HG03064 (cell line): ENCODE data around the gene YRDC.

Experiments used
- ATAC-seq: cut with Tn5 transposase; IDR thresholded peaks from one replicate; pipeline ENCODE4 v1.9.1; 2021; ENCODE audit warnings: low read depth; ENCODE audit not compliant: unreplicated experiment

YRDC gene

DNA sequence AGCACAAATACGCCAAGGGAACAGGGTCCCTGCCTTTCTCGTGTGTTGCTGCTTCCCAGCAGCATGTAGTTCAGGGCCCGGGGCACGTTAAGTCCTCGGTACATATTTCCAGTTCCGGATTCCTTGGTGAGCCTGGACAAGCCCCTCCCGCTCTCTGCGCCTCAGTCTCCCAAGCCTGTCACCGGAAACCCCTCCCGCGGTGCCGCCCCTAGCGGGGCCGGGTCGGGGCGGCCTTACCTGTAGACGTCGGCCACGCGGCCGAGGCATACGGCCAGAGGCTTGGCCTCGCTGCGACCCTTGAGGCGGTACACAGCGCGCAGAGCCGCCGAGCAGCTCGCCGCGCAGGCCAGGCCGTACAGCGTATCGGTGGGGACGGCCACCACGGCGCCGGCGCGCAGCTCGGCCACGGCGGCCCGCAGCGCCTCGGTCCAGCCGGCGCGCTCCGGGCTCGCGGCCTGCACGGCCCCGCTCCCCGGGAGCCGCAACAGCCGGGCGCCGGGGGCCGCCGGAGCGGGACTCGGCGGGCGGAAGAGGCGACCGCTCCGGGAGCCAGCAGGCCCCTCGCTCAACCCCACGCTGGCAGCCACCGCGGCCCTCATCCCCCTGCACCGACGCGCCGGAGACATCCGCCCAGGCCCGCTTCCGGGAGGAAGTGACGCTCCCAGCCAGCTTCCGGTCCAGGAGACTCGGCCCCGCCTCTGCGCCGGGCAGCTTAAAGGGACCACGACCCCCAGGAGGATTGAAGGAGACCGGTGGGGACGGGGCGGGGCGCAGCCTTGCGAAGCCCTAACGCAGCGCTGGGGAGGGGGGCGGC lies at the start of gene YRDC, which contains the start of gene C1orf122:
TSS of gene YRDC (minus strand) at position 654 of the 814 bp plus-strand sequence. CDS start at position 626, 28 bp downstream.
TSS of gene C1orf122 (plus strand) at position 236 of the 814 bp plus-strand sequence. CDS start 615 bp downstream, outside the sequence.
- ATAC-seq, result peak; percentile 74

DNA sequence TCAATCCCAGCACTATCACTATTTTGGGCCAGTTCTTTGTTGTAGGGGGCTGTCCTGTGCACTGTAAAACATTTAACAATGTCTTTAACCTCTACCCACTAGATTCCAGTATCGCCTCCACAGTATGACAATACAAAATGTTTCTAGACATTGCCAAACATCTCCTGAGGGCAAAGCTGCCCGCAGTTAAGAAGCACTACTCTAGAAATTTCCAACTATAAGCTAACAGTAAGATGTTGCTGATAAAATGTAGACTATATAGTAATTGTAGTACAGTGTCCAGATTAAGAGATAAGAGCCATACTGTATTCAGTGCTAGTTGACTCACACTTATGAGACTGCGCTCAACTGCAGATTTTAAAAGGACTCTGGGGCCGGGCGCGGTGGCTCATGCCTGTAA lies 46.4 kb upstream of the YRDC start:
- no peak for ATAC-seq

DNA sequence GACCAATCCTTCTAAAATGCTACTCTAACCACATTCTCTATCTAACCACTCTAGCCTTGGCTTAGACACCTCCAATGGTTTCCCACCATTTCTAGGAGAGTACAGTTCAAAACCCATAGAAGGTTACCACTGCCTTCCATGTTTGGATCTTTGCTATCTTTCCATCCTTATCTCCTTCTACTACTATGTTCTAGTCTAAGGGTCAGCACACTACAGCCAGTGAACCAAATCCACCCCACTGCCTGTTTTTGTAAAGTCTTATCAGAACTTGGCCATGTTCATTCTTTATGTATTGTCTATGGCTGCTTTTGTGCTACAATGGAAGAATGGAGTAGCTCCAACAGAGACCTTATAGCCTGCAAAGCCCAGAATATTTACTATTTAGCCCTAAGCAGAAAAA lies 45.1 kb upstream of the YRDC start:
- no peak for ATAC-seq

DNA sequence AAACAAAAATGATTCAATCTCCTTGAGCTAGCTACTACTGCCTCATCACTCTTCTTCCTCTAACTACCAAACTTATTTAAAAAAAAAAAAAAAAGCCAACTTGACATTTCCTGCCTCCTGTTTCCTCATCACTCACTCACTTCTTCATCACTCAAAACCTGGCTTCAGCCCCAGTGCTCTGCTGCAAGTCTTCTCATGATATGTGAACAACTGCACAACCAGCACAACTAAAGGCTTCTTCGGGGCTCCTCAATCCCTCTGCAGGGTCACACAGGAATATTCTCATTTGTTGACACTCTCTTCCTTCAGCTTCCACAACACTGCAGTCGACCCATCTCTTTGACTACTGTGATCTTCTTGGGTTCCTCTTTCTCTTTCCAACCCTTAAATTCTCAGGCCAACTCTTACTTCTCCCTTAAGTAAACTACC lies 43.8 kb upstream of the YRDC start:
- no peak for ATAC-seq

DNA sequence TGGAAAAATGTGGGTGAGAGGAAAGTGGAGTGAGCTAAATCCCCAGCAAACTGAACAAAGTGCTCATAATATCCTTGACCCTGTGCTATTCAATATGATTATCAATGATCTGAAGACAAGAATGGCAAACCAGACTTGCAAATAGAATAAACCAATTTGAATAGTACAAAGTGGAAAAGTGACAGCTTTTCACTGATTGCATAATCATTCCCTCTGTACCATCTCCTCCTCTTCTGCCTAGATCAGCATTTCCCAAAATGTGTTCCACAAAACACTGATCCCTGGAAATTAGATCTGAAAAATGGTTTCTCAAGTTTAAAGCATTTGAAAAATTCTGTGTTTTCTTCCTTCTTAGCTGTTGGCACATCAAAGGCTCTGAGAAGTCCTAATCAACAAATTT lies 43.3 kb upstream of the YRDC start:
- no peak for ATAC-seq

DNA sequence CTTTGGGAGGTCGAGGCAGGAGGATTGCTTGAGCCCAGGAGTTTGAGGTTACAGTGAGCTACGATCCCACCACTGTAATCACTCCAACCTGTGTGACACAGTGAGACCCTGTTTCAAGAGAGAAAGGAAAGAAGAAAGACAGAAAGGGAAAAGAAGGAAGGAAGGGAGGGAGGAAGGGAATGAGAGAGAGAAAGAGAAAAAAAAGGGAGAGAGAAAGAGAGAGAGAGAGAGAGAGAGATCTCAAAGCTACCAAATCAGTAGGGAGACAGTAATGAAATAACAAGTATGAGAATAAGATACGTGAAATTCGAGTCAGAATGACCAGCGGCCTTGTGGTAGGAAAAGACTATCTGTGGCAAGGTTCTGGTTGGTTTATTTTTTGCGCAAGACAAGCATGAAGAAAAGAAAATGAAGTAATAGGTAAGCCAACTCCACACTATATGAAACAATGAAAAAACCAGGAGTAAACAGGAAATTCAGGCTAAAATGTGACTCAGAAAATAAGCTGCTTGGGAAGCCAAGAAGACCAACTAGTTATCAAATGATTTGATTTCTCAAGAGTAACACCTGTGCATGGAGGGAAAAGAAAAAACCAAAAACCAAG lies 42.4 kb upstream of the YRDC start:
- ATAC-seq, result no peak

DNA sequence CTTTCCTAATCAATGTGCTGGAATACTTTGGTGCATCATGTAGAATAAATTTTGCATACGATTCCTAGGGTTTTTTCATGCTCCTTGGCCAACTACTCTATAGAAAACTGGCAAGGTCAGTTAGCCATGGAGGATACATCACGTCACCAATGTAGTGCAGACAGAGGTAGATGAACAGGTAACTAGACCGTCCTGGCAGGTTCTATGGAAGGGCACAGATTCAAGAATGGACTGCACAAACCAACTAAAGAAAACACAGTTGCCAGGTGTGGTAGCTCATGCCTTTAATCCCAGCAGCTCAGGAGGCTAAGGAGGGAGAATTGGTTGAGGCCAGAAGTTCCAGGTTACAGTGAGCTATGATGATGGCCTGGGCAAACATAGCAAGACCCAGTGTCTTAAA lies 41.5 kb upstream of the YRDC start:
- no peak for ATAC-seq

DNA sequence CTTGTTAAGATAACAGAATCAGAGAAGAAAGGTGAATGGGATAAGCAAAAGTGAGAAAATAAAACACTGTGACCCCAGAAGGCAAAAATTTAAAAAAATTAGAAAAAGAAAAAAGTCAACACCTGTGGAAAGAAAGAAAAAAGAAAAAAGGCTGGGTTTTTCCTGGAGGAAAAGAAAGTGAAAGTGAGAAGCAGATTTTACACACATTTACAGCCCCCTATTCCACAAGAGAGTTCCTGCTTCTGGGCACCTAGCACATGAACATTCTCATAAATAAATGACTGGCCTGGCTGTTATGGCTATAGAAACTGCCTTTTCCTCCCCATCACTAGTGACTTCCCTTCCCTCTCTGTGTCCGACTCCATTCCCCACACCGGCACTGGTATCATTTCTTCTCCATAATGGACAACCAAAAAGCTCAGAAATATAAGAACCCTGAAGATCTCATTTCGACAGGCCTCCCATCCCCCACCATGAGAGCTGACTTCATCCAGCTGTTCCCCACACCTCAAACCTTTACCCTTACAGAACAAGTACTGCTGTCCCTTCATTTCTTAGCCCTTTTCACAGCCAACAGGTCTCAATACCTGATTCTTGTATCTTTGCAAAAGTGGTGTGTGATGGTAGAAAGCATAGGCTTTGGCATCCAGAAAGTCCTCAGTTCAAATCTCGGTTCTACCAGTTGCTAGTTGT lies 38.8 kb upstream of the YRDC start:
- no peak for ATAC-seq

- no peak for ATAC-seq
Measured at GRCh38 chr1:37845786-37846185, 37.8 kb upstream of the YRDC start.

DNA sequence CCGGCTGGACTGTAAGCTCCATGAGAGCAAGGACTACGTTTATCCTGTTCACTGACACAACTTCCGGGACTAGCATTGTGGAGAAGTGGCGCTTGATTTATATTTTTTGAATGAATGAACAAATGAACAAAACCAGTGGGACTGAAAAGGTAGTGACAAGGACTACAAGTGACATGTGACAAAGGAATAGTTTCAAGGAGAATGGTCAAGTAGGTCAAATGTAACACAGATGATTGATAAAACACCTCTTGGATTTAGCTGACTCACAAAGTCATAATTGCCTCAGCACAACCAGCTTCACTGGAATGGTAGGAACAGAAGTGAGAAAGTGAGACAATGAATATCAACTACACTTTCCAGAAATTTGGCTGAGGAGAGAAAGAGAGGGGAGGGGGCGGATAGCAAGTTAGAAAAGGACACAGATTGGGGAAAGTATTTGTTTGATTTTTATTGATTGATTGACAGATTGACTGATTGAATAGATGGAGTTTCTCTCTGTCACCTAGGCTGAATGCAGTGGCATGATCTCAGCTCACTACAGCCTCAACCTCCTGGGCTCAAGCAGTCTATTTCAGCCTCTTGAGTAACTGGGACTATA lies 37.1 kb upstream of the YRDC start:
- ATAC-seq, result no peak

DNA sequence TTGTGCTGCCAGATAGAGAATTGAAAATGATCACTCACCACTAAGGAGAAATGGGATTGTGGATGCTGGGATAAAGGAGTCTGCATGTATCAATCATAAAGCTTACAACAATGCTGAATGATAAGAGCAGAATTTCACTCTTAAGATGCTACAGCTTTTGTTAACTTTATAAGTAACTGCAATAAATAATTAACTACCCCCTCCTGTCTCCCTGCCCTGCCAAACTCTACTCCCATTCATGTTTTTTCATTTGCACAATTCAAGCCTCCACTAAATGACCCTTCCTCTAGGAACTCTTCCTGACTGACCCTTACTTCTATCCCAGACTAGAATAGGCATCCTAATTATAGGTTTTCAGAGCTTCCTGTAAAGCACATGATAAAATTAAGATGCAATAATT lies 36.5 kb upstream of the YRDC start:
- no peak for ATAC-seq

GRCh38 chr1:37841652-37842051 lies 33.6 kb upstream of the YRDC start:
- no peak for ATAC-seq

GRCh38 chr1:37840711-37841110 lies 32.7 kb upstream of the YRDC start:
- no peak for ATAC-seq

DNA sequence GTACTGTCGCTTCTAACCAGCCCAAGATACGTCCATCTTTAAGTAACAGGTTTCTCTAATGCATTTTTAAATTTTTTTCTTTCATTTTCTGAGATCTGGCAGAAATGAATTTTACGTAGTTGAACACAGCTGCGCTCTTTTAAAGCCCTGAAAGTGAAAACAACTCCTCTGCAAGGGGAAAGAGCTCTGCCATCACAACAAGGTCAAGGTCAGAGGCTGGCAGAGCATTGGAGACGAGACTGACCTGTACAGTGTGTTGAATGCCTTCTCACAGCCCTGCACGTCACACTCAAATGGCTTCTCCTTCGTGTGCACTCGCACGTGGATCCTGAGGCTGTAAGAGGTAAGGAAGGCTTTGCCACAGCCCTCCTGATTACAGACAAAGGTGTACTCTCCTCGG lies 31.7 kb upstream of the YRDC start:
- ATAC-seq, result no peak

DNA sequence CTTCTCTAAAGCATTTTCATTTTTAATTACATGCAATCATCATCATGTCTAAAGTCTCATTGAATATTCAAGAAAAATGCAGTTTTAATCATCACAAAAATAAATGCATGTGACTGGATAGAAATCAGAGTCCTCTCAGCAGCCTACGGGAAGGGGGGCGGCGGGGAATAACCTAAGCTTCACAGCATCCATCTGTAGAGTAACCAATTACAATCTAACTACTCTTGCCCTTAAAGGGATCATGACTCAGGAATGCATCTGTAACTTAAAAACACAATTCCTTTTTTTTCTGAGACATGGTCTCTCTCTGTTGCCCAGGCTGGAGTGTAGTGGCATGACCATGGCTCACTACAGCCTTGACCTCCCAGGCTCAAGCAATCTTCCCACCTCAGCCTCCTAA lies 28.8 kb upstream of the YRDC start:
- ATAC-seq, result no peak

- no peak for ATAC-seq
Measured at GRCh38 chr1:37831809-37832208, 23.8 kb upstream of the YRDC start.

- ATAC-seq, result no peak
Measured at GRCh38 chr1:37831109-37831508, 23.1 kb upstream of the YRDC start.

GRCh38 chr1:37828410-37829074 lies 20.5 kb upstream of the YRDC start:
- ATAC-seq, result no peak

DNA sequence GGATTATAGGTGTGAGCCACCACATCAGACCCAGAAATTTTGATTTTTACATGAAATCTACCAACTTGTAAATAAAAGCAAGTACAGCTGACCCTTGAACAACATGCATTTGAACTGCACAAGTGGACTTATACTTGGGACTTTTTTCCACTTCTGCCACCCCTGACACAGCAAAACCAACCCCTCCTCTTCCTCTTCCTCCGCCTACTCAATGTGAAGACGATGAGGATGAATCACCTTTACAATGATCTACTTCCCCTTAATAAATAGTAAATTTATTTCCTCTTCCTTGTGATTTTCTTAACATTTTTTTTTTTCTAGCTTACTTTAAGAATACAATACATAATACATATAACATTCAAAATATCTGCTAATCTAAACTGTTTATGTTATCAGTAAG lies 17.5 kb upstream of the YRDC start:
- ATAC-seq, result no peak

DNA sequence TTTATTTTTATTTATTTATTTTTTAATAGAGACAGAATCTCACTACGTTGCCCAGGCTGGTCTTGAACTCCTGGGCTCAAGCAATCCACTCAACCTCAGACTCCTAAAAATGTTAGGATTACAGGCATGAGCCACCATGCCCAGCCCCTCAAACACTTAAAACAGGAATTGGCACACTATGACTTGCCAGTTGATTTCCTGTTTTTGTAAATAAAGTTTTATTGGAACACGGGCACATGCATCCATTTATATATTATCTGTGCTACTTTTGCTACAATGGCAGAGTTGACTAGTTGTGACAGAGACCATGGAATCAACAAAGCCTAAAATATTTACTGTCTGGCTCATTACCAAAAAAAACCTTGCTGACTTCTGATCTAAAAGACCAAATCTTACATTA lies 16.0 kb upstream of the YRDC start:
- no peak for ATAC-seq
